Retinal pigment epithelial cell (primary cell): Measurements from ENCODE around the gene SLX1A.
A peak's percentile ranks its signal among the peaks of the same experiment; 100 is the strongest.
"Not testable (repeated sequence)": the region's sequence is repeated elsewhere in the genome, so short reads cannot be mapped to it uniquely, and the experiment has no call there.

ENCODE experiments used
- DNase-seq: peaks from one replicate; pipeline ENCODE4 v3.0.0-alpha.2; 2010; ENCODE audit warnings: low read depth
- H3K4me3 ChIP-seq: 2 replicates; pipeline ENCODE4 v1.5.1; 2011; ENCODE audit warnings: mild to moderate bottlenecking, low read length, control low read depth, moderate library complexity
- TF ChIP-seq, protein P1 (sequence below): conservative IDR thresholded peaks from 2 replicates; pipeline ENCODE4 v1.5.1; 2011; ENCODE audit warnings: low read depth, low read length, control low read depth, inconsistent platforms

SLX1A gene

DNA sequence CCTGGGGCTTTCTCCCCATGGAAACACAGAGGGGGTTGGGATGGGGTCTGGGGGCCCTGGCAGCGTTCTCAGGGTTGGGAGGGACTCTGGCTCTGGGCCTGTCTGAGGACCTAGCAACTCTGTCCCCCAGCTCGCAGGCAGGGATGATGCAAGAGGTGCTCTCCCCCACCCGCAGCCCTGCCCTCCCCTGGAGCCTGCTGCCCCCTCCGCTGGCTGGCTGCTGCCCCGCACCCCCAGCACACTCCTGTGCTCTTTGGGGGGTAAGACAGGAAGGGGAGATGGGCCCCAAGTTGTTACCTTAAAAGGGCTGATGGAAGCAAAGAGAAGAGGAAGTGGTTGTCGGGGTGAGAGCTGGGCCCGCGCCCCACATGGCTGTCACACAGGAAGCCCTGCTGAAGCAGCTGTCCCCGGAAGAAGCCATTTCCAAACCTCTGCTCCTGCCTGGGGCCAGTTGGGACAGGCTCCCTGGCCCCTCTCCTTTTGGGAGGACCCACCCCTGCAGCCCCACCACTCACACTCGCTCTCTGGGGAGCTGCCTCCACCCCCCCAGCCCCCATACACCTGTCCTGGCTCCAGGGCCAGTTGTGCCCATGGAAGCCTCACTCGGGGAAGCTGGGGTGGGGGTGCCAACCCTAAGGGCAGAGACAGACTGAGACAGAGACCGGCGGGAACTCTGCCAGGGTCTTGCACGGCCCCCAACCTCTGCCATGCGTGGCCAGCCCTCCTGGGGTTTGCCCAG is 7.8 kb upstream of the SLX1A start:
- no peak overlapping the region for H3K4me3 ChIP-seq
- TF ChIP-seq, protein P1, sequence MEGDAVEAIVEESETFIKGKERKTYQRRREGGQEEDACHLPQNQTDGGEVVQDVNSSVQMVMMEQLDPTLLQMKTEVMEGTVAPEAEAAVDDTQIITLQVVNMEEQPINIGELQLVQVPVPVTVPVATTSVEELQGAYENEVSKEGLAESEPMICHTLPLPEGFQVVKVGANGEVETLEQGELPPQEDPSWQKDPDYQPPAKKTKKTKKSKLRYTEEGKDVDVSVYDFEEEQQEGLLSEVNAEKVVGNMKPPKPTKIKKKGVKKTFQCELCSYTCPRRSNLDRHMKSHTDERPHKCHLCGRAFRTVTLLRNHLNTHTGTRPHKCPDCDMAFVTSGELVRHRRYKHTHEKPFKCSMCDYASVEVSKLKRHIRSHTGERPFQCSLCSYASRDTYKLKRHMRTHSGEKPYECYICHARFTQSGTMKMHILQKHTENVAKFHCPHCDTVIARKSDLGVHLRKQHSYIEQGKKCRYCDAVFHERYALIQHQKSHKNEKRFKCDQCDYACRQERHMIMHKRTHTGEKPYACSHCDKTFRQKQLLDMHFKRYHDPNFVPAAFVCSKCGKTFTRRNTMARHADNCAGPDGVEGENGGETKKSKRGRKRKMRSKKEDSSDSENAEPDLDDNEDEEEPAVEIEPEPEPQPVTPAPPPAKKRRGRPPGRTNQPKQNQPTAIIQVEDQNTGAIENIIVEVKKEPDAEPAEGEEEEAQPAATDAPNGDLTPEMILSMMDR = no peak
- DNase-seq = no peak

DNA sequence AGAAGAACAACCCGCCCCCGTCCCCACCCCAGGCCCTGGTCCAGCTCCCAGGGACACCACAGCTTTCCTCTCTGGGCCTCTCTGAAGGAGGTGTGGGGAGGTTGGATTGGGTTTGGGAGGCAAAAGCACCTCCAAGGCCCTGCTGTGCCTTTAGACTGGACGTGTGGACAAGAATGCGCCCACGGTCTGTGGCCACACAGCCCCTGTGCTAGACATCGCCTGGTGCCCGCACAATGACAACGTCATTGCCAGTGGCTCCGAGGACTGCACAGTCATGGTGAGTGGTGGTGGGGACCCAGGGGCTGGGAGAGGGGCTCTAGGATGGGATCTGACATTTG is 7.3 kb upstream of the SLX1A start:
- H3K4me3 ChIP-seq = no peak overlapping the region
- no peak for DNase-seq

DNA sequence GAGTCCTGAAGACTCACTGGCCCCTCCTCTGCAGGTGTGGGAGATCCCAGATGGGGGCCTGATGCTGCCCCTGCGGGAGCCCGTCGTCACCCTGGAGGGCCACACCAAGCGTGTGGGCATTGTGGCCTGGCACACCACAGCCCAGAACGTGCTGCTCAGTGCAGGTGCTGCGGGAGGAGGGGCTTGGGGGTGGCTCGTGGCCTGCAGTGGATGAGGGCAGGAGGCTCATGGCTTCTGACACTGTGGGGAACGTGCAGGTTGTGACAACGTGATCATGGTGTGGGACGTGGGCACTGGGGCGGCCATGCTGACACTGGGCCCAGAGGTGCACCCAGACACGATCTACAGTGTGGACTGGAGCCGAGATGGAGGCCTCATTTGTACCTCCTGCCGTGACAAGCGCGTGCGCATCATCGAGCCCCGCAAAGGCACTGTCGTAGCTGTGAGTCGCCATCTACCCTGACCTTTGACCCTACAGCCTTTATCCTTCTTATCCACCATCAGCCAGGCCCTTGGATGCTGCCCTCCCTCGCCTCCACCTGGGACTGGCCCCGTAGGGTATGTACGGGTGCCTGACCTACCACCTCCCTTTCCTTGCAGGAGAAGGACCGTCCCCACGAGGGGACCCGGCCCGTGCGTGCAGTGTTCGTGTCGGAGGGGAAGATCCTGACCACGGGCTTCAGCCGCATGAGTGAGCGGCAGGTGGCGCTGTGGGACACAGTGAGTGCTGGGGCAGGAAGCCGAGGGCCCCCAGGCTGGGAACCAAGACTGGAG is 6.7 kb upstream of the SLX1A start:
- TF ChIP-seq, protein P1 = peak; percentile 68
- H3K4me3 ChIP-seq = no peak overlapping the region
- no peak for DNase-seq

More for the DNA sequence above, 7.3 kb upstream of the SLX1A start:
- TF ChIP-seq, protein P1 = no peak

DNA sequence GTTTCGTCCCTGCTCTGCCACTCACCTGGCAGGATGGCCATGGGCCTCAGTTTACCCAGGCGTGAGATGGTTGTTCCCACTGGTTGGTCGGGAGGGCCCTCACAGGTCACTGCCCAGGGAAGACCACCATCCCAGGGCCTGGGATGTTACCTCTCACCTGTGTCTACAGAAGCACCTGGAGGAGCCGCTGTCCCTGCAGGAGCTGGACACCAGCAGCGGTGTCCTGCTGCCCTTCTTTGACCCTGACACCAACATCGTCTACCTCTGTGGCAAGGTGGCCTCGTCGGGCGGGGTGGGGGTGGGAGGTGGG is 6.2 kb upstream of the SLX1A start:
- TF ChIP-seq, protein P1 = no peak
- no peak overlapping the region for H3K4me3 ChIP-seq
- no peak for DNase-seq

DNA sequence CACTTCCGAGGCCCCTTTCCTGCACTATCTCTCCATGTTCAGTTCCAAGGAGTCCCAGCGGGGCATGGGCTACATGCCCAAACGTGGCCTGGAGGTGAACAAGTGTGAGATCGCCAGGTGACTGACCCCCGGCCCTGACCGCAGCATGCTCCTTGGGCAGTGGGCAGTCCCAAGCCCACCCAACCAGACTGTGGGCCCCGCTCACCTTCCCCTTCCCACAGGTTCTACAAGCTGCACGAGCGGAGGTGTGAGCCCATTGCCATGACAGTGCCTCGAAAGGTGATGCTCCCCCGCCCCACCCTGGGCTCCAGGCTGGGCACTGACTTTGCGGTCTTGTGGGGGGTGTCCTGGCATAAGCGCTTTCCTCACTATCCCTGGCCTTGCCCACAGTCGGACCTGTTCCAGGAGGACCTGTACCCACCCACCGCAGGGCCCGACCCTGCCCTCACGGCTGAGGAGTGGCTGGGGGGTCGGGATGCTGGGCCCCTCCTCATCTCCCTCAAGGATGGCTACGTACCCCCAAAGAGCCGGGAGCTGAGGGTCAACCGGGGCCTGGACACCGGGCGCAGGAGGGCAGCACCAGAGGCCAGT is 5.6 kb upstream of the SLX1A start:
- H3K4me3 ChIP-seq = no peak overlapping the region
- TF ChIP-seq, protein P1 = no peak
- no peak for DNase-seq

DNA sequence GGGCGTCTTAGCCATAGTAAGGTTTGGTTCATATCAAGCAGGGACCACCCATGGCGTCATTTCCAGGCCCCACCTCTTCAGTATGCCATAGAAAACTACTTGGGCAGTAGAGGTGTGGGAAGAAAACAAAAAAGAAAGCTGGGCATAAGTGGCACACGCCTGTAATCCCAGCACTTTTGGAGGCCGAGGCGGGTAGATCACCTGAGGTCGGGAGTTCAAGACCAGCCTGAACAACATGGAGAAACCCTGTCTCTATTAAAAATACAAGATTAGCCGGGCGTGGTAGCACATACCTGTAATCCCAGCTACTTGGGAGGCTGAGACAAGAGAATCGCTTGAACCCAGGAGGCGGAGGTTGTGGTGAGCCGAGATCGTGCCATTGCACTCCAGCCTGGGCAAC is 2.5 kb upstream of the SLX1A start:
- DNase-seq, H3K4me3 ChIP-seq: not testable (repeated sequence)

DNA sequence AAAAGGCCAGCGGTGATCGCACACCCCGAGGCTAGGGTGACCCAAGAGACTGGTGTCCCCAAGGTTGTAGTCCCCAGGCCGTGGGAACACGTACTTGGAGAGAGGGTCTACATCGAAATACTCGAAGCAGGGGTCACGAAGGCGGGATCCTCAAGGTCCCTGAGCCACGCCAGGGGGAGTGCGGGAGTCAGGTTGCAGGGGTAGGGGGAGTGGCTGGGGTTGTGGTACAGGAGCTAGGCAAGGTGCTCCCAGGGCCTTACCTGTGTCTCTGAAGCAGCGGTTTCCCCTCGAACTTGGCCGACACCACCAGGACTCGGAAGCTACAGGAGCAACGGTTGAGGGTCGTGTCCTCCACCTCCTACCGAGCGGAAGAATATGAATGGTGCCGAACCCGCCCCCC is 577 bp upstream of the SLX1A start:
- H3K4me3 ChIP-seq, DNase-seq: not testable (repeated sequence)

DNA sequence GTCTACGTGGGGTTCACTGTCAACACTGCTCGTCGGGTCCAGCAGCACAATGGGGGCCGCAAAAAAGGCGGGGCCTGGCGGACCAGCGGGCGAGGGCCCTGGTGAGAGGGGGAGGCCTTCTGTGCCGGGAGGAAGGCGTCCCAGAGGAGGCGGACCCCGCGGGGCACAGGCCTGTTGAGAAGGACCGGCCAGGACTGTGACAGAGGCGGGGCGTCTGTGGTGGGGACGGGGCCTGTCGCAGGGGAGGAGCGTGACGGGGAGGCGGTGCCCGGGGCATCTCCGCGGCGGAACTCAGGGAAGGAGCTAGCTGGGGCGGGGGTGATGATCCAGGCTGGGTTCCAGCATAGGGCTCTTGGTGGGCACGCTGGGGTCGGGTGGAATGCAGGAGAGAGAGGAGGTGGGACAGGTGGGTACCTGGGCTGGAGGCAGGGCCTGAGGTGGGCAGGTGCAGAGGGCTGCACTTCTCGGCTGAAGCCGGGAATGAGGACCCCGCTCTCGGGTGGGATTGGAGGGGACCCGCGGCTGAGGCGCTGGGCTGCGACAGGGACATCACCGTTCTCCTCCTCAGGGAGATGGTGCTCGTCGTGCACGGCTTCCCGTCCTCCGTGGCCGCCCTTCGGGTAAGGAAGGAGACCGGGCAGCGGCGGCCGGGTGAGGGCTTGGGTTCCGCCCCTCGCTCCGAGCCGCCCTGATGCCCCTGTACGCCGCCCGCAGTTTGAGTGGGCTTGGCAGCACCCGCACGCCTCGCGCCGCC is 674 bp downstream of the SLX1A start:
- H3K4me3 ChIP-seq = peak overlapping the region; percentile 42
- not testable (repeated sequence) for DNase-seq

DNA sequence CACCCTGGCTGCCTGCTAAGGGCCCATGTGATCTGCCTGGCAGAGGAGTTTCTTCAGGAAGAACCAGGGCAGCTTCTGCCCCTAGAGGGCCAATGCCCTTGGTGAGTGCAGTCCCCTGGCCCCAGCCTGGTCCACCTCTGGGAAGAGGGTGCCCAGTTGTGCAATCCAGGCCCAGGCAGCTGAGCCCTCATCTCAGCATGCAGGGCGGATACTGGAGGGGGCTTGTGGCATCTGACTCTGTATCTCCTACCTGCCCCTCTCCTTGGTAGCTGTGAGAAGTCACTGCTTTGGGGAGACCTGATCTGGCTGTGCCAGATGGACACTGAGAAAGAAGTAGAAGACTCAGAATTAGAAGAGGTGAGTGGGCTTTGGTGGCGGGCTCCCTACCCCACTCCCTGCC is 3.3 kb downstream of the SLX1A start:
- not testable (repeated sequence) for DNase-seq, H3K4me3 ChIP-seq

DNA sequence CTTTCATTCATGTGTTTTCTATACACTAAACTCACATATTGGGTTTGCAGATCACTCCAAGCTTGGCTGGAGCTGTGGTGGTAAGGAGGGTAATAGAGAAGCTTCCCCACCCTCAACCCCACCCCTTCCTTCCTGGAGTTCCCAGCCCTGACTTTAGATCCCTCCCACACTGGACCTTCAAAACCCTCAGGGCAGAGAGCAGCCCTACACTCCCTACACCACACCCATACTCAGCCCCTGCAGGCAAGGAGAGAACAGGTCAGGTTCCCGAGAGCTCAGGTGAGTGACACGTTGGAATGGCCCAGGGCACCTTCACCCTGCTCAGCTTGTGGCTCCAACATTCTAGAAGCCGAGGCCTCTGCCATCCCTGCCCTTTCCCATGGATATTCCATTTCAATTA is 5.4 kb downstream of the SLX1A start, which contains the start of gene SULT1A3:
SULT1A3 (plus strand) TSS at position 207 of the 400 bp plus-strand sequence. CDS start 1,474 bp downstream, outside the sequence.
- DNase-seq, H3K4me3 ChIP-seq: not testable (repeated sequence)

DNA sequence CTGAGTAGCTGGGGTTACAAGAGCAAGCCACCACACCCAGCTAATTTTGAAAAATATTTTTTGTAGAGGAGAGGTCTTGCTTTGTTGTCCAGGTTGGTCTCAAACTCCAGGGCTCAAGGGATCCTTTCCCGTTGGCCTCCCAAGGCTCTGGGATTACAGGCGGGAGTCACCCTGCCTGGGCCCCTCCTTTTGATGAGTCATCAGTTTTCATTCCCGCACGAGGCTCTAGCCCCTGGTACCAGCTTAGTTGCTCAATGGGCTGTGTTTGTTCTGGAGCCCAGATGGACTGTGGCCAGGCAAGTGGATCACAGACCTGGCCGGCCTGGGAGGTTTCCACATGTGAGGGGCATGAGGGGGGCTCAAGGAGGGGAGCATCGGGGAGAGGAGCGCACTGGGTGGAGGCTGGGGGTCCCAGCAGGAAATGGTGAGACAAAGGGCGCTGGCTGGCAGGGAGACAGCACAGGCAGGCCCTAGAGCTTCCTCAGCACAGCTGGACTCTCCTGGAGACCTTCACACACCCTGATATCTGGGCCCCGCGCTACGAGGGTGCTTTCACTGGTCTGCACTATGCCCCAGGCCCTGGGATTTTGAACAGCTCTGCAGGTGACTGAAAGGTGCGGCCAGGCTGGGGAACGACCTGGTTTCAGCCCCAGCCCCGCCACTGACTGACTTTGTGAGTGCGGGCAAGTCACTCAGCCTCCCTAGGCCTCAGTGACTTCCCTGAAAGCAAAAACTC is 6.1 kb downstream of the SLX1A start:
- DNase-seq, H3K4me3 ChIP-seq: not testable (repeated sequence)
